ENCODE results near the gene MED12. TPM values are rescaled to one million over a fixed set of nuclear protein-coding genes. Genes with fewer than 3 reads are reported as not detected.

Gene MED12
- total and polyA plus RNA-seq, 10 of the 15 experiments (the other 5 are each of a cell fraction or from before 2014, with no cell fraction given), result 0.68 to 28.5 (median 13.7) TPM

- peaks cover 14% of the 10 kb centered on the region for H3K79me2 ChIP-seq (ENCODE audit: control insufficient read depth, insufficient read depth, low read length)
- H3K27ac ChIP-seq (ENCODE audit: control insufficient read depth, insufficient read depth), result no peak overlapping the region
- no peak; the same call in 2 of the 3 replicates for ATAC-seq
- H3K4me2 ChIP-seq (ENCODE audit: control insufficient read depth, insufficient read depth), result no peak overlapping the region
- no peaks in the 10 kb centered on the region for H4K20me1 ChIP-seq (ENCODE audit: control insufficient read depth, insufficient read depth)
- ChIA-PET SMC1A (ENCODE audit: uncharacterized antibody, unreplicated experiment) (interaction anchor here (2.1 to 3.0 kb wide), 2 partner anchors 9 to 93 kb away, joined by 7 to 10 read pairs; partner anchors contain the start of gene NONO), RAD21 (ENCODE audit: unreplicated experiment) (no interaction called here), CTCF (no interaction called here), POLR2A (interaction anchor here (0.6 to 3.7 kb wide), 2 partner anchors 9 to 15 kb away, joined by 5 to 18 read pairs; no protein-coding TSS in a partner anchor)
- H3K4me1 ChIP-seq (ENCODE audit: control insufficient read depth, insufficient read depth, low read length), result no peaks in the 10 kb centered on the region
- H2AFZ ChIP-seq (ENCODE audit: control insufficient read depth, low read depth, low read length), result no peak overlapping the region
- intact Hi-C loops (cut with micrococcal nuclease; ENCODE audit: unreplicated experiment) (no loop called here), in situ Hi-C loops (cut with MboI) (loop anchor here (10.0 kb wide), 1 partner anchor 344 kb away; the partner anchor contains the start of gene OGT)
- no peak for FAIRE-seq
- no peak overlapping the region for H3K4me3 ChIP-seq
- H3K27me3 ChIP-seq (replicated peaks in 1 of 2; ENCODE audit: control insufficient read depth in 2 of 2, insufficient read depth in 2 of 2, low read length in 1 of 2), result no peaks in the 10 kb centered on the region
- no peak for DNase-seq (ENCODE audit: low read depth, low spot score)
- BruUV-seq (replicated peaks), result no TSS peak
- TF ChIP-seq NRF1 (conservative IDR thresholded peaks at IDR 0.05; ENCODE audit: low read depth, low read length) (no peak), ZBTB40 (IDR thresholded peaks at IDR 0.05; ENCODE audit: borderline replicate concordance) (peak; percentile 53)
- H3K9ac ChIP-seq (ENCODE audit: control insufficient read depth, insufficient read depth, low read length), result no peak overlapping the region
- H3K9me3 ChIP-seq (replicated peaks; ENCODE audit: control insufficient read depth, insufficient read depth, low read length), result no peaks in the 10 kb centered on the region
- no peaks in the 10 kb centered on the region for H3K36me3 ChIP-seq (ENCODE audit: control insufficient read depth in 2 of 2, insufficient read depth in 2 of 2, low read length in 1 of 2)
Observed at GRCh38 chrX:71191248-71191647, 72.9 kb downstream of the MED12 start.

Small RNAs within 50 kb of the gene (small RNA-seq; reads per million reads assigned to genes)
- gene CXorf65, result 0.47 reads per million, percentile 7 among the genes with 10 or more reads in this experiment

Other genes with a start within 250 kb of the MED12 start
Only the 7 nearest of the 12 such genes appear.
- gene SNX12, start 50.3 kb upstream of the MED12 start, total RNA-seq (2014; rRNA removed), result 36.8 and 43.4 TPM in 2 replicates
- gene SNX12, start 50.3 kb upstream of the MED12 start, total RNA-seq (2014; rRNA removed; fragmentation: Illumina TruSeq; extraction: Trizol), result 29.6 and 31.6 TPM in 2 replicates
- 47.7 and 50.4 TPM in 2 replicates for gene SNX12, start 50.3 kb upstream of the MED12 start, total RNA-seq (2021)
- 48.2 and 48.4 TPM in 2 replicates for gene SNX12, start 50.3 kb upstream of the MED12 start, polyA plus RNA-seq (2011; rRNA removed)
- 31.4 and 38.3 TPM in 2 replicates for gene SNX12, start 50.3 kb upstream of the MED12 start, polyA plus RNA-seq (2014; fragmentation: Illumina TruSeq; extraction: Trizol)
- 10 to 100 TPM; 13.5 to 22.6 TPM for gene SNX12, start 50.3 kb upstream of the MED12 start, polyA plus RNA-seq (2014; fragmentation: Nextera tagmentation; extraction: Ambion mirVana)
- 40.0 and 40.6 TPM in 2 replicates for gene SNX12, start 50.3 kb upstream of the MED12 start, polyA plus RNA-seq (2014; rRNA removed)
- gene SNX12, start 50.3 kb upstream of the MED12 start, polyA plus RNA-seq (2016; fragmentation: Nextera tagmentation; extraction: Ambion mirVana), result 1 to 10 TPM; 4.4 TPM
- 2.7 and 2.8 TPM in 2 replicates for gene FOXO4, start 22.7 kb upstream of the MED12 start, total RNA-seq (2014; rRNA removed)
- gene FOXO4, start 22.7 kb upstream of the MED12 start, total RNA-seq (2014; rRNA removed; fragmentation: Illumina TruSeq; extraction: Trizol), result 1.9 and 2.4 TPM in 2 replicates
- 6.9 and 8.1 TPM in 2 replicates for gene FOXO4, start 22.7 kb upstream of the MED12 start, total RNA-seq (2021)
- 2.0 and 3.3 TPM in 2 replicates for gene FOXO4, start 22.7 kb upstream of the MED12 start, polyA plus RNA-seq (2011; rRNA removed)
- 1.1 and 2.9 TPM in 2 replicates for gene FOXO4, start 22.7 kb upstream of the MED12 start, polyA plus RNA-seq (2014; fragmentation: Illumina TruSeq; extraction: Trizol)
- gene FOXO4, start 22.7 kb upstream of the MED12 start, polyA plus RNA-seq (2014; fragmentation: Nextera tagmentation; extraction: Ambion mirVana), result under 1 TPM; 0.05 to 0.11 TPM
- 3.2 and 3.4 TPM in 2 replicates for gene FOXO4, start 22.7 kb upstream of the MED12 start, polyA plus RNA-seq (2014; rRNA removed)
- 1 to 10 TPM in 1 of 2 experiments, under 1 TPM in 1; 0.97 to 1.2 TPM for gene FOXO4, start 22.7 kb upstream of the MED12 start, polyA plus RNA-seq (2016; fragmentation: Nextera tagmentation; extraction: Ambion mirVana)
- 0.54 and 2.3 TPM in 2 replicates for gene CXorf65, start 11.9 kb upstream of the MED12 start, total RNA-seq (2014; rRNA removed)
- gene CXorf65, start 11.9 kb upstream of the MED12 start, total RNA-seq (2014; rRNA removed; fragmentation: Illumina TruSeq; extraction: Trizol), result 2.5 and 4.0 TPM in 2 replicates
- 4.0 and 4.8 TPM in 2 replicates for gene CXorf65, start 11.9 kb upstream of the MED12 start, total RNA-seq (2021)
- 4.8 and 9.0 TPM in 2 replicates for gene CXorf65, start 11.9 kb upstream of the MED12 start, polyA plus RNA-seq (2011; rRNA removed)
- gene CXorf65, start 11.9 kb upstream of the MED12 start, polyA plus RNA-seq (2014; fragmentation: Illumina TruSeq; extraction: Trizol), result 2.1 and 27.5 TPM in 2 replicates
- 1 to 10 TPM; 2.1 to 2.8 TPM for gene CXorf65, start 11.9 kb upstream of the MED12 start, polyA plus RNA-seq (2014; fragmentation: Nextera tagmentation; extraction: Ambion mirVana)
- gene CXorf65, start 11.9 kb upstream of the MED12 start, polyA plus RNA-seq (2014; rRNA removed), result 1.8 and 2.7 TPM in 2 replicates
- gene CXorf65, start 11.9 kb upstream of the MED12 start, polyA plus RNA-seq (2016; fragmentation: Nextera tagmentation; extraction: Ambion mirVana), result 1 to 10 TPM in 1 of 2 experiments, under 1 TPM in 1; 0.82 to 2.4 TPM
- gene IL2RG, start 7.0 kb upstream of the MED12 start, total RNA-seq (2014; rRNA removed), result 58.6 and 63.9 TPM in 2 replicates
- gene IL2RG, start 7.0 kb upstream of the MED12 start, total RNA-seq (2014; rRNA removed; fragmentation: Illumina TruSeq; extraction: Trizol), result 79.4 and 89.8 TPM in 2 replicates
- 155 and 159 TPM in 2 replicates for gene IL2RG, start 7.0 kb upstream of the MED12 start, total RNA-seq (2021)
- gene IL2RG, start 7.0 kb upstream of the MED12 start, polyA plus RNA-seq (2011; rRNA removed), result 523 and 686 TPM in 2 replicates
- gene IL2RG, start 7.0 kb upstream of the MED12 start, polyA plus RNA-seq (2014; fragmentation: Illumina TruSeq; extraction: Trizol), result 485 TPM in 2 replicates
- gene IL2RG, start 7.0 kb upstream of the MED12 start, polyA plus RNA-seq (2014; fragmentation: Nextera tagmentation; extraction: Ambion mirVana), result 100 to 1,000 TPM; 135 to 138 TPM
- gene IL2RG, start 7.0 kb upstream of the MED12 start, polyA plus RNA-seq (2014; rRNA removed), result 189 and 207 TPM in 2 replicates
- 100 to 1,000 TPM; 236 to 269 TPM for gene IL2RG, start 7.0 kb upstream of the MED12 start, polyA plus RNA-seq (2016; fragmentation: Nextera tagmentation; extraction: Ambion mirVana)
- 0.16 and 0.23 TPM in 2 replicates for gene NLGN3, start 26.2 kb downstream of the MED12 start, total RNA-seq (2014; rRNA removed)
- gene NLGN3, start 26.2 kb downstream of the MED12 start, total RNA-seq (2014; rRNA removed; fragmentation: Illumina TruSeq; extraction: Trizol), result 0.14 and 0.18 TPM in 2 replicates
- gene NLGN3, start 26.2 kb downstream of the MED12 start, total RNA-seq (2021), result 0.33 and 0.56 TPM in 2 replicates
- 0.33 and 0.48 TPM in 2 replicates for gene NLGN3, start 26.2 kb downstream of the MED12 start, polyA plus RNA-seq (2011; rRNA removed)
- gene NLGN3, start 26.2 kb downstream of the MED12 start, polyA plus RNA-seq (2014; fragmentation: Illumina TruSeq; extraction: Trizol), result 0.48 and 0.73 TPM in 2 replicates
- under 1 TPM; 0.07 to 0.13 TPM for gene NLGN3, start 26.2 kb downstream of the MED12 start, polyA plus RNA-seq (2014; fragmentation: Nextera tagmentation; extraction: Ambion mirVana)
- 0.50 and 0.61 TPM in 2 replicates for gene NLGN3, start 26.2 kb downstream of the MED12 start, polyA plus RNA-seq (2014; rRNA removed)
- under 1 TPM; 0.21 to 0.42 TPM for gene NLGN3, start 26.2 kb downstream of the MED12 start, polyA plus RNA-seq (2016; fragmentation: Nextera tagmentation; extraction: Ambion mirVana)
- not detected in 2 replicates for gene GJB1, start 104.6 kb downstream of the MED12 start, total RNA-seq (2014; rRNA removed)
- not detected in 2 replicates for gene GJB1, start 104.6 kb downstream of the MED12 start, total RNA-seq (2014; rRNA removed; fragmentation: Illumina TruSeq; extraction: Trizol)
- gene GJB1, start 104.6 kb downstream of the MED12 start, total RNA-seq (2021), result 0.13 TPM in 1 of 2 replicates, not detected in the other
- not detected in 2 replicates for gene GJB1, start 104.6 kb downstream of the MED12 start, polyA plus RNA-seq (2011; rRNA removed)
- not detected in 2 replicates for gene GJB1, start 104.6 kb downstream of the MED12 start, polyA plus RNA-seq (2014; fragmentation: Illumina TruSeq; extraction: Trizol)
- gene GJB1, start 104.6 kb downstream of the MED12 start, polyA plus RNA-seq (2014; fragmentation: Nextera tagmentation; extraction: Ambion mirVana), result not detected
- gene GJB1, start 104.6 kb downstream of the MED12 start, polyA plus RNA-seq (2014; rRNA removed), result not detected in 2 replicates
- gene GJB1, start 104.6 kb downstream of the MED12 start, polyA plus RNA-seq (2016; fragmentation: Nextera tagmentation; extraction: Ambion mirVana), result not detected
- gene ZMYM3, start 135.5 kb downstream of the MED12 start, total RNA-seq (2014; rRNA removed), result 12.6 and 14.5 TPM in 2 replicates
- 9.9 and 10.1 TPM in 2 replicates for gene ZMYM3, start 135.5 kb downstream of the MED12 start, total RNA-seq (2014; rRNA removed; fragmentation: Illumina TruSeq; extraction: Trizol)
- gene ZMYM3, start 135.5 kb downstream of the MED12 start, total RNA-seq (2021), result 27.4 and 28.1 TPM in 2 replicates
- gene ZMYM3, start 135.5 kb downstream of the MED12 start, polyA plus RNA-seq (2011; rRNA removed), result 9.0 and 19.6 TPM in 2 replicates
- gene ZMYM3, start 135.5 kb downstream of the MED12 start, polyA plus RNA-seq (2014; fragmentation: Illumina TruSeq; extraction: Trizol), result 18.6 and 20.3 TPM in 2 replicates
- gene ZMYM3, start 135.5 kb downstream of the MED12 start, polyA plus RNA-seq (2014; fragmentation: Nextera tagmentation; extraction: Ambion mirVana), result 1 to 10 TPM; 2.3 to 5.1 TPM
- gene ZMYM3, start 135.5 kb downstream of the MED12 start, polyA plus RNA-seq (2014; rRNA removed), result 19.8 and 20.0 TPM in 2 replicates
- 1 to 10 TPM; 9.6 to 10.0 TPM for gene ZMYM3, start 135.5 kb downstream of the MED12 start, polyA plus RNA-seq (2016; fragmentation: Nextera tagmentation; extraction: Ambion mirVana)